Peyer's patch (tissue), 4 donors: Measurements from ENCODE around the gene ZNF282.

Experiments
- CTCF ChIP-seq, 6 experiments: fragments of 450-650 bp in 4 of 6; fragments of 200-600 bp in 2 of 6; sonication (generic) in 1 of 6; IDR thresholded peaks; one replicate each; pipeline ENCODE4 v1.5.1; 2017 to 2019; ENCODE audit warnings: antibody characterized with exemption in 6 of 6, mild to moderate bottlenecking in 3 of 6, moderate library complexity in 1 of 6
- POLR2A ChIP-seq, 2 donors: fragments of 450-650 bp; IDR thresholded peaks; one replicate each; pipeline ENCODE4 v1.5.1; 2017; ENCODE audit warnings: antibody characterized with exemption in 2 of 2, mild to moderate bottlenecking in 2 of 2, moderate library complexity in 2 of 2

GRCh38 chr7:149248777-149249176 lies 53.4 kb downstream of the ZNF282 start:
- TF ChIP-seq POLR2A (IDR thresholded peaks at IDR 0.05) = no peak
- TF ChIP-seq CTCF (IDR thresholded peaks at IDR 0.05) = no peak
